OCI-LY3 (cell line): ENCODE results near the gene IL32.

Experiments
- EZH2phosphoT487 ChIP-seq: fragments of 200-600 bp; shearing (Covaris generic); IDR thresholded peaks from 2 replicates; pipeline ENCODE4 v1.6.1; 2018; ENCODE audit warnings: antibody characterized with exemption, mixed run types, low read depth
- TF ChIP-seq, protein P1 (sequence below): fragments of 200-600, 300-600 bp; sonication (generic); IDR thresholded peaks from 2 replicates; pipeline ENCODE4 v1.5.1; 2014; ENCODE audit warnings: antibody characterized with exemption, low read length, low read depth

DNA sequence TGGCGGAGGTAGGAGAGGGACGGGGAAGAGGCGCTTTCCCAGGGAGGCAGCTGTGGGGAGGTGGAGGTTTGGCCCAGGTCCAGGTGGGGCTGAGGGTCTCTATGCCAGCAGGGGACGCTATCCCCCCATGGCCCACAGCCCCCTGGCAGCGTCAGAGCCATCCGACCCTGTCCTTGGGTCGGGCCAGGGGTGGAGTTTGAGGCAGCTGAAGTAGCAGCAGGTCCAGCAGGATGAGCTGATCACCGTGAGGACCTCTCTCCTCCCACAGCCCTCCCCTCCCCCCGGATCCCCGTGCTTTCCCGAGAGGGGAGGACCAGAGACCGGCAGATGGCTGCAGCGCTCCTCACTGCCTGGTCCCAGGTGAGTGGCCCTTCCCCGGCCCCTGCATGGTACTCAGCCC lies 50.1 kb downstream of the IL32 start:
- TF ChIP-seq, protein P1, sequence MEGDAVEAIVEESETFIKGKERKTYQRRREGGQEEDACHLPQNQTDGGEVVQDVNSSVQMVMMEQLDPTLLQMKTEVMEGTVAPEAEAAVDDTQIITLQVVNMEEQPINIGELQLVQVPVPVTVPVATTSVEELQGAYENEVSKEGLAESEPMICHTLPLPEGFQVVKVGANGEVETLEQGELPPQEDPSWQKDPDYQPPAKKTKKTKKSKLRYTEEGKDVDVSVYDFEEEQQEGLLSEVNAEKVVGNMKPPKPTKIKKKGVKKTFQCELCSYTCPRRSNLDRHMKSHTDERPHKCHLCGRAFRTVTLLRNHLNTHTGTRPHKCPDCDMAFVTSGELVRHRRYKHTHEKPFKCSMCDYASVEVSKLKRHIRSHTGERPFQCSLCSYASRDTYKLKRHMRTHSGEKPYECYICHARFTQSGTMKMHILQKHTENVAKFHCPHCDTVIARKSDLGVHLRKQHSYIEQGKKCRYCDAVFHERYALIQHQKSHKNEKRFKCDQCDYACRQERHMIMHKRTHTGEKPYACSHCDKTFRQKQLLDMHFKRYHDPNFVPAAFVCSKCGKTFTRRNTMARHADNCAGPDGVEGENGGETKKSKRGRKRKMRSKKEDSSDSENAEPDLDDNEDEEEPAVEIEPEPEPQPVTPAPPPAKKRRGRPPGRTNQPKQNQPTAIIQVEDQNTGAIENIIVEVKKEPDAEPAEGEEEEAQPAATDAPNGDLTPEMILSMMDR: peak; percentile 20; the same call in 1 of the 2 replicates
- TF ChIP-seq EZH2phosphoT487: no peak
